Activated CD8-positive, alpha-beta memory T cell treated with anti-CD3 and anti-CD28 coated beads for 36 hours (primary cell): Measurements from ENCODE around the gene CDKN1A. TPM values are rescaled to one million over a fixed set of nuclear protein-coding genes. Genes with fewer than 3 reads are reported as not detected.

ENCODE experiments used
- CTCF ChIA-PET: fragments of 350-600 bp; sonication (Branson Sonifier 250); formaldehyde crosslinking; loops from one replicate; lab custom pipeline; 2021; ENCODE audit warnings: antibody characterized with exemption; lab: Charles Lee
- POLR2A ChIA-PET: fragments of 350-600 bp; sonication (Branson Sonifier 250); formaldehyde crosslinking; loops from one replicate; lab custom pipeline; 2021; ENCODE audit warnings: antibody characterized with exemption; lab: Charles Lee
- total RNA-seq, 2 experiments: library from RNA; stranded (reverse); gene quantifications; one replicate each; pipeline ENCODE4 v1.2.3, GENCODE V29; 2021

CDKN1A gene
- 10 to 100 TPM; 39.6 to 43.8 TPM for total RNA-seq

GRCh38 chr6:36678488-36679042 is at the start of gene CDKN1A:
CDKN1A (plus strand) TSS chr6:36678714; CDS start chr6:36684102, 5,388 bp downstream.
- ChIA-PET POLR2A (interaction anchor here (0.9 to 1.0 kb wide), 3 partner anchors 17 to 83 kb away, joined by 3 to 5 read pairs (median 3); no protein-coding TSS in a partner anchor), CTCF (interaction anchor here (0.9 to 1.6 kb wide), 6 partner anchors 14 to 80 kb away, joined by 3 to 7 read pairs (median 4); no protein-coding TSS in a partner anchor)

- ChIA-PET CTCF (no interaction called here), POLR2A (no interaction called here)
Measured at GRCh38 chr6:36629784-36630183, 48.7 kb upstream of the CDKN1A start.

- CTCF ChIA-PET = interaction anchor here (1.2 kb wide), 1 partner anchor 127 kb away, joined by 3 read pairs; no protein-coding TSS in a partner anchor
- POLR2A ChIA-PET = interaction anchor here (0.6 to 0.7 kb wide), 2 partner anchors 31 to 210 kb away, joined by 4 read pairs; no protein-coding TSS in a partner anchor
Measured at GRCh38 chr6:36631326-36632011, 47.0 kb upstream of the CDKN1A start.

GRCh38 chr6:36633370-36633769 is 45.1 kb upstream of the CDKN1A start:
- CTCF ChIA-PET = no interaction called here
- POLR2A ChIA-PET = no interaction called here

- ChIA-PET POLR2A (no interaction called here), CTCF (no interaction called here)
Measured at GRCh38 chr6:36633915-36634314, 44.6 kb upstream of the CDKN1A start.

GRCh38 chr6:36634317-36635108 is 44.0 kb upstream of the CDKN1A start:
- CTCF ChIA-PET = no interaction called here
- POLR2A ChIA-PET = no interaction called here

GRCh38 chr6:36636283-36636682 is 42.2 kb upstream of the CDKN1A start:
- ChIA-PET POLR2A (no interaction called here), CTCF (interaction anchor here (0.9 kb wide), 1 partner anchor 28 kb away, joined by 5 read pairs; no protein-coding TSS in a partner anchor)

- CTCF ChIA-PET = interaction anchor here (0.7 kb wide), 1 partner anchor 66 kb away, joined by 3 read pairs; no protein-coding TSS in a partner anchor
- POLR2A ChIA-PET = no interaction called here
Measured at GRCh38 chr6:36636687-36637418, 41.7 kb upstream of the CDKN1A start.

GRCh38 chr6:36638579-36638978 is 39.9 kb upstream of the CDKN1A start:
- ChIA-PET POLR2A (no interaction called here), CTCF (no interaction called here)

GRCh38 chr6:36639171-36639808 is 39.2 kb upstream of the CDKN1A start:
- CTCF ChIA-PET = no interaction called here

GRCh38 chr6:36641543-36641942 is 37.0 kb upstream of the CDKN1A start:
- ChIA-PET CTCF (interaction anchor here (0.6 kb wide), 1 partner anchor 26 kb away, joined by 4 read pairs; no protein-coding TSS in a partner anchor), POLR2A (no interaction called here)

More at GRCh38 chr6:36639171-36639808, 39.2 kb upstream of the CDKN1A start:
- POLR2A ChIA-PET = no interaction called here

- POLR2A ChIA-PET = no interaction called here
- CTCF ChIA-PET = no interaction called here
Measured at GRCh38 chr6:36642913-36643817, 35.3 kb upstream of the CDKN1A start.

GRCh38 chr6:36643977-36644376 is 34.5 kb upstream of the CDKN1A start:
- POLR2A ChIA-PET = no interaction called here
- CTCF ChIA-PET = no interaction called here

GRCh38 chr6:36649086-36649485 is 29.4 kb upstream of the CDKN1A start:
- ChIA-PET CTCF (interaction anchor here (1.6 kb wide), 1 partner anchor 110 kb away, joined by 4 read pairs; no protein-coding TSS in a partner anchor), POLR2A (no interaction called here)

- CTCF ChIA-PET = interaction anchor here (1.6 kb wide), 1 partner anchor 110 kb away, joined by 4 read pairs; no protein-coding TSS in a partner anchor
Measured at GRCh38 chr6:36649701-36650484, 28.6 kb upstream of the CDKN1A start.

GRCh38 chr6:36650848-36651478 is 27.6 kb upstream of the CDKN1A start:
- POLR2A ChIA-PET = no interaction called here
- CTCF ChIA-PET = no interaction called here

More at GRCh38 chr6:36649701-36650484, 28.6 kb upstream of the CDKN1A start:
- POLR2A ChIA-PET = no interaction called here
